ENCODE data around the gene TCF20.
A peak's percentile ranks its signal among the peaks of the same experiment; 100 is the strongest.

Gene TCF20

DNA sequence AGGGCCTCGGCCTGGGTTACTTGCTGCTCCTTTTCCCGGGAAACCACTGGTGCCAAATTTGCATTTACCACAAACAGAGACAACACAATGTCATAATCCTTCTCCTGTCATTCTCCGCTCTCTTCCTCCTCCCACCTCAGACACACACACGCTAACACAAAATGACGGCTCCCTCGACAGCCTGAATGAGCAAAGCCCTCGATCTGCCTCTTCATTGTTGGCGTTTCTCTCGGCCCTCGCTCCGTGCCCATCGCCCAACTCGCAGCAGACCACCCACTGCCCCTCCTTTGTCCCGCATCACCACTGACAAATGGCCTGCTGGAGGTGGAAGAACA, 12.5 kb upstream of the TCF20 start:
- in situ Hi-C loops (cut with MboI; ENCODE audit: low pct_unique_long_range_greater_than_20kb, low sequenced_read_pairs, unreplicated experiment): no loop called here
- no peak for DNase-seq (ENCODE audit: low spot score)
- TF ChIP-seq, protein P1, sequence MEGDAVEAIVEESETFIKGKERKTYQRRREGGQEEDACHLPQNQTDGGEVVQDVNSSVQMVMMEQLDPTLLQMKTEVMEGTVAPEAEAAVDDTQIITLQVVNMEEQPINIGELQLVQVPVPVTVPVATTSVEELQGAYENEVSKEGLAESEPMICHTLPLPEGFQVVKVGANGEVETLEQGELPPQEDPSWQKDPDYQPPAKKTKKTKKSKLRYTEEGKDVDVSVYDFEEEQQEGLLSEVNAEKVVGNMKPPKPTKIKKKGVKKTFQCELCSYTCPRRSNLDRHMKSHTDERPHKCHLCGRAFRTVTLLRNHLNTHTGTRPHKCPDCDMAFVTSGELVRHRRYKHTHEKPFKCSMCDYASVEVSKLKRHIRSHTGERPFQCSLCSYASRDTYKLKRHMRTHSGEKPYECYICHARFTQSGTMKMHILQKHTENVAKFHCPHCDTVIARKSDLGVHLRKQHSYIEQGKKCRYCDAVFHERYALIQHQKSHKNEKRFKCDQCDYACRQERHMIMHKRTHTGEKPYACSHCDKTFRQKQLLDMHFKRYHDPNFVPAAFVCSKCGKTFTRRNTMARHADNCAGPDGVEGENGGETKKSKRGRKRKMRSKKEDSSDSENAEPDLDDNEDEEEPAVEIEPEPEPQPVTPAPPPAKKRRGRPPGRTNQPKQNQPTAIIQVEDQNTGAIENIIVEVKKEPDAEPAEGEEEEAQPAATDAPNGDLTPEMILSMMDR (IDR thresholded peaks at IDR 0.05; ENCODE audit: extremely low read depth, insufficient read depth, missing control alignments): no peak

DNA sequence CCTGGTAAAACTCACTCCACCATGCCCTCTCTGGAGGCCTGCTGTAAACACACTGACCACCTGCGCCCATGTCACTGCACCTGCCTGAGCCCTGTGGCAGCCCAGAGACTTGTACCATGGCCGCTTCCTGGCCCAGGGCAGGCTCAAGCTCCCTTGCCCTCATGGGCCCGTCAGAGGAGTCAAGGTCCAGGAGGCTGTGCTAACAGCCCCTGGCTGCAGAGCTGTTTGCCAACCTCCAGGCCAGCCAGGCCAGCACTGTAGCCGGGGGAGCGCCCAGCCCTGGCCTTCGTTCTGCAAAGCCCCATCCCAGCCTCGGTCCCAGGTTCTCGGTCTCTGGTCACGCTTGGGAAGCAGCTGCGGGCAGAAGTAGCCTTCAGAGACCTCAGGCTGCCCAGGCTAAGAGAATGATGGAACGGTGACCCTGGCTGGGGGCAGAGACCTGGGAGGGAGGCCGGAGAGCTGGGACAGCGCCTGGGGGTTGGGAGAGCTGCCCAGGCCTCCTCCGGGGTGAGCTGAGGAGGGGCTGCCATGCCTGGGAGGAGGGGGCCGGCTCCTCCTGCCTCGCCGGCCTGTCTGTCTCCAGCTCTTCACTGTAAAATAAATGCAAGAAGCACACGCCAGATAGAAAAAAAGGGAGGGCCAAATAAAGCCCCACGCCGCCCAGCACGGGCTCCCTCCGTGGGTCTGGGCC, 11.9 kb upstream of the TCF20 start:
- DNase-seq (ENCODE audit: low spot score): no peak
- in situ Hi-C loops (cut with MboI; ENCODE audit: low pct_unique_long_range_greater_than_20kb, low sequenced_read_pairs, unreplicated experiment): no loop called here

DNA sequence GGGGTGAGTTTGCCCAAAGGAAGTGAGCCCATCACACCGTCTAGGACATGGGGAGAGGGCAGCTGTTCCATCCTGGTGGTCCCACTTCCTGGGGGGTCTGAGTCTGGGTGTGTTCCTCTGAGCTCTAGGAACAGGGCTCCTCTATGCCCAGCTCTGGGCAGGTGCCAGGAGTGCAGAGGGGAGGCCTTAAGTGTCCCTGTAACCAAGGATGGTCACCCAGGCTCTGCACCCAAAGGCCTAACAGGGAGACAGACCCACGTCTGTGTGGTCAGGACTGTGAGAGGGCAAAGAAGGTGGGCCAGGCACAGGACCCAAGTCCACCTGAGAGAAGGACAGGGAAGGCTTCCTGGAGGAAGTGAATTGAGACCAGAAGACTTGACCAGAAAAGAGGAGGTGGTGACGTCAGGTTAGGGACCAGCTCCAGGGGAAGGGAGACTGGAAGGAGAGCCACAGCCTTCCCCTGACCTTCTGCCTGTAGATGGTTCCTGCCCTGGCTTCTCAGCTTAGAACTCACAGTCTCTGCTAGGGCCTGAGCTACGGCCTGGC, 11.3 kb upstream of the TCF20 start:
- DNase-seq (ENCODE audit: low spot score): no peak
- TF ChIP-seq, protein P1 (IDR thresholded peaks at IDR 0.05; ENCODE audit: extremely low read depth, insufficient read depth, missing control alignments): no peak
- in situ Hi-C loops (cut with MboI; ENCODE audit: low pct_unique_long_range_greater_than_20kb, low sequenced_read_pairs, unreplicated experiment): no loop called here

More for the DNA sequence above, 11.9 kb upstream of the TCF20 start:
- TF ChIP-seq, protein P1 (IDR thresholded peaks at IDR 0.05; ENCODE audit: extremely low read depth, insufficient read depth, missing control alignments): no peak

DNA sequence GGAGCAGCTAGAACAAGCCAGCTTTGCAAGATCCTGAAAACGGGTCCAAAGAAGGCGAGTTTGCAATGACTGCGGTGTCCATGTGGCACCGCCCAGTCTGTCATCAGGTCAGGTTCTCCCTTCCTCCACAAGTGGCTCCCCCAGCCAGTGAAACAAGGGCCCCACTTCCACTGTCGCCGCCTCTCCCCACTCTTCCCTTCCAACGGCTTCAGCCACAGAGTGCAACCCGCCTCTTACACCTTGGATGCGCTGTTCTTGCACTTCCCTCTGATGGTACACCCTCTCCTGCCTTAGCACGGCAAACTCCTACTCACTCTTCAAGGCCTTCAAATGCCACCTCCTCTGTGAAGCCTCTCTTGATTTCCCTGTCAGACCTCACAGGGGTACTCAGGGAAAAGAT, 10.8 kb upstream of the TCF20 start:
- TF ChIP-seq, protein P1 (IDR thresholded peaks at IDR 0.05; ENCODE audit: extremely low read depth, insufficient read depth, missing control alignments): no peak
- no peak for DNase-seq (ENCODE audit: low spot score)
- in situ Hi-C loops (cut with MboI; ENCODE audit: low pct_unique_long_range_greater_than_20kb, low sequenced_read_pairs, unreplicated experiment): no loop called here

DNA sequence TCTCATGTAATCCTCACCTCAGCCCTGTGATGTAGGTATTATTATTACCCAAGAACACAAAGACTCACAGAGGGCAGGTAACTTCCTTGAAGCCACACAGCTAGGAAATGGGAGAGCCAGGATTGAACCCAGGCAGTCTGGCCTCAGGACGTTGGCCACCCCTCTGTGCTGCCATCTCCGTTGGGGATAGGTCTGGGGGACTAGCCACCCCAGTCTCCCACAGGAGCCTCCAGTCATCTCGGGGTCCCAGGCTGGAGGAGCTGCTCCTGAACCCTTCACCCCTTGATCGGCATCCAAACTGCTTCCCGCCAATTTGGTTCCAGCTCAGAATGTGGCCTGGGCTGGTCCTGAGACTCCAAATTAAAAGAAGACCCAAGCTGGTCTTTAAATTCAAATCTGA, 10.4 kb upstream of the TCF20 start:
- TF ChIP-seq, protein P1 (IDR thresholded peaks at IDR 0.05; ENCODE audit: extremely low read depth, insufficient read depth, missing control alignments): no peak
- in situ Hi-C loops (cut with MboI; ENCODE audit: low pct_unique_long_range_greater_than_20kb, low sequenced_read_pairs, unreplicated experiment): no loop called here

DNA sequence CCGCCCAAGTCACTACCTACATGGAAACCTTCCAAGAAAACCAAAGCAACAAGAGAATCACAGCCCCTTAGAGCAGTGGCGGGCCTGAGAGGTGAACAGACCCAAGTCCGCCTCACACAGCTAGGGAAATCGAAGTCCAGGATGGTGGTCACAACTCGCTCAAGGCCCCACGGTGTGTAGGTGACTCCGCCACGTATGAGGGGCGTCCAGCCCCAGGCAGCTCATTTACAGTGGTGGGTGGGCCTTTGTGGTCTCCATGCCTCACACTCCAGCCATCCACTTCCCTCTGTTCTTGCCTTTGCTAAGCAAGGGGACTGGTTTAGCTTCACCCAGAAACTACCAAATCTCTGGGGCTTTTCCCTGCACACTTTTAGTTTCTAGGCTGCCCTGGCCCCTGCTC, 9.7 kb upstream of the TCF20 start:
- DNase-seq (ENCODE audit: low spot score): peak; percentile 38
- TF ChIP-seq, protein P1 (IDR thresholded peaks at IDR 0.05; ENCODE audit: extremely low read depth, insufficient read depth, missing control alignments): no peak
- in situ Hi-C loops (cut with MboI; ENCODE audit: low pct_unique_long_range_greater_than_20kb, low sequenced_read_pairs, unreplicated experiment): no loop called here

More for the DNA sequence above, 10.4 kb upstream of the TCF20 start:
- DNase-seq (ENCODE audit: low spot score): no peak

Measured in GM13977 (cell line).